HG02981 (cell line): Measurements from ENCODE around the gene ZNF516.

Experiments
- ATAC-seq: cut with Tn5 transposase; IDR thresholded peaks from one replicate; pipeline ENCODE4 v1.9.1; 2021; ENCODE audit warnings: mild to moderate bottlenecking, moderate library complexity; ENCODE audit not compliant: unreplicated experiment

The ZNF516 gene

DNA sequence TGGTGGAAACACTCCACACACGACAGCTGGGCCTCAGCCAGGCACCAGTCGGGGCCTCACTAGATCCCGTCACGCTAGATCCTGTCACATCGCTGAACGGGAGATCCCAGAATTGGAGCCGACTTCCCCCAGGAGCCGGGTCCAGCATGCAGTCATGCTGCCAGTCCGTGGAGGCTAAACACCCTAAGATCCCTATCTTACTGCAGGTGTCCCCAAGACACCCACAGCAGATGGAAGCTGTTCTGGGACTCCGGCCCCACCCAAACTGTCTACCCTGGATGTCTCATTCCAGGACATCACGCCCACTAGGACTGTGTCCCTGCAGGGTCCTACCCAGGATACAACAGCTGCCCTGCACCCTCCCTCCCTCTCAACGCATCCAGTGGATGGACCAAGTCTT lies 23.4 kb downstream of the ZNF516 start:
- ATAC-seq, result no peak

DNA sequence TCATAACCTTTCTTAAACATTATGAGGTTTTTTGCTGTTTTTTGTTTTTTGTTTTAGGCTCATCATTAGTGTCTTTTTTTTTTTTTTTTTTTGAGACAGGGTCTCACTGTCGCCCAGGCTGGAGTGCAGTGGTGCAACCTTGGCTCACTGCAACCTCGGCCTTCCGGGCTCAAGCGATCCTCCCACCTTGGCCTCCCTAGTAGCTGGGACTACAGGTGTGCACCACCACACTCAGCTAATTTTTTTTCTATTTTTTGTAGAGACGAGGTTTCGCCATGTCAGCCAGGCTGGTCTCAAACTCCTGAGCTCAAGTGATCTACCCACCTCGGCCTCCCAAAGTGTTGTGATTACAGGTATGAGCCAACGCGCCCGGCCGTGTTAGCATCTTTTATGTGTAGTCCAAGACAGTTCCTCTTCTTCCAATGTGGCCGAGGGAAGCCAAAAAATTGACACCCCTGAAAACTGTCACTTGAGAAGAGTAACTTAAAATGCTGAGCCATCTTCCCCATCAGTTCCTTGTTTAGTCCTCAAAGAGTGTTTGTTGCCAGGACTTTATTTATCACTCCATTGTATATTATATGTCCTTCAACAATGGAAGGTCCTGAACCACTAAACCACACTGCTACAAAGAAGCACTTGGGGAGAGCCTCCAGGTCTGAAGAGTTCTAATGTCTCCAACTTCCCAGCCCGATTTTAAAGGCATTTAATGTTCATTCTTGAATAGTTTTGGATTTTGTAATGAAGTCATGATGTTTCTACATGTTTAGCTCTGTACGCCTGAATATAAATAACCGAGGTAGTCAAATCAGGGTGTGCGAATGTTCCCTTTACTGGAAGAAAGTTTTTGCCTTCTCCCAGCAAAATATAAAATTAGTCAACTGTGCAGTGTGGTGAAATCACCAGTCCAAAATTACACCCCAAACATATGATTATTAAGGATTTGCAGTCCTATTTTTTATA lies 26.4 kb downstream of the ZNF516 start:
- no peak for ATAC-seq

- ATAC-seq, result peak; percentile 45
Measured at GRCh38 chr18:76467371-76468190, 27.5 kb downstream of the ZNF516 start.

GRCh38 chr18:76466410-76466991 lies 28.5 kb downstream of the ZNF516 start:
- ATAC-seq, result no peak

DNA sequence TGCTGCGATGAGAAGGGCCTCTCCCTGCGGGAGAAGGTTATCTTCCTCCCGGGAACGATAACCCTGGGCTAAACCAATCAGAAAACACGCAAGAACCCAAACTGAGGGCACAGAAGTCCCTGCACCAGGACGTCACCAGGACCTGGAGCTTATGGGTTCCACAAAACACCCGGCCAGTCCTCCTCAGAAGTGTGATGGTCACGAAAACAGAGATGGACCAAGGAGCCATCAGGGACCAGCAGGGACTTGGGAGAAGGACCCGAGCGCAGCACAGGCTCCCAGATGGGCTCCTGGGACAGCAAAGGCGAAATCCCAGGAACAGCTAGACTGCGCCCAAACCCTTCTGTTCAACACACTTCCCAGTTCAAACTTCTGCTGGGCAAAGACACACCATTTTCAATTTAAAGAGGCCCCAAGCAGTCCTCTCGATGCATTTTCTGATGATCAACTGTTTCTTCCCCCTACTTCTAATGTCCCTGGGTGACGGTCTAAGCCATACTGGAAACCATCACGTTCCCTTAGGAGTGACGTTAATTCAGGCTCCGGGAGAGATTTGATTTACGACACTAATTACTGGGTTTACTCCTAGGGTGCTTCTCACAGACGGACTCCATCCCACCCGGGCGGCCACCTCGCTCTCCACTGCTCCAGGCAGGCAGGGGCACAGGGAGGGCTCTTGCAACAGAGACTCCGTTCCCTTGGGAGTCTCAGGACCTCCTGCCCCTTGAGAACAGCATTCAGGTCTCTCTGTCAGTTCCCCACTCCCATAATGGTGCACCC lies 29.2 kb downstream of the ZNF516 start:
- ATAC-seq, result no peak

DNA sequence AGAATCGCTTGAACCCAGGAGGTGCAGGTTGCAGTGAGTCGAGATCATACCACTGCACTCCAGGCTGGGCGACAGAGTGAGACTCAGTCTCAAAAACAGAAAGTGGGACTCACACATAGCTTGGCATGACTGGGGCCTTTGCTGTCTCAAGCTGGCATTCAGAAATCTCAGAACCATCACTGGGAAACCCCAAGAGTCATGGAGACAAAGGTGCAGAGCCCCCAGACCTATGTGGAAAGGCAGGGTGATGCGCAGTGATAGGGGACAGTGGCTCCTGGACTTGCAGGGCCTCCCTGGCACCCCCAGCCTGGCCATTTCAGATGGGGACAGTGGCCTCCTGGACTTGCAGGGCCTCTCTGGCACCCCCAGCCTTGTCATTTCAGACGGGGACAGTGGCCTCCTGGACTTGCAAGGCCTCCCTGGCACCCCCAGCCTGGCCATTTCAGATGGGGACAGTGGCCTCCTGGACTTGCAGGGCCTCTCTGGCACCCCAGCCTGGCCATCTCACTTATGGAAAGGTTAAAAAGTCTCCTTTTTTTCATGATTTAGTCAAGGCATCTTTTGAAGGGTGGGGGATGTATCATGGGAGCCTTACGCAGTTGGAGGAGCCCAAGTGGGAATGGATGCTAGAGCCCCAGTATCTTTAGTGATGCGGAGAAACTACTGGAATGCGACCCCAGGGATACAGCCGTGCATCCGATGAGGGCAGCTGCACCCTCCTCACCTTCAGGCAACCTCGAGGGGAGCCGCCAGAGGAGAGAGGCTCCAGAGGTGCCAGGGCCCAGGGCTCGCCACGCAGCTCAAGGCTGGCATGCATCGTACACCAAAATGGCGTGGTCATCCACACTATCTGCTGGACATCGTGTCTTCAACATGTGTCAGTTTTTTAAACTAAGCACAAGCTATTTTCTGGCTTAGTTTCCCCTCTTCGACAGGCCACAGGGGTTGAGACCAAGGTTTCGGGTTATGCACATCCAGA lies 30.5 kb downstream of the ZNF516 start:
- no peak for ATAC-seq

GRCh38 chr18:76463872-76464271 lies 31.2 kb downstream of the ZNF516 start:
- no peak for ATAC-seq

GRCh38 chr18:76463358-76463757 lies 31.7 kb downstream of the ZNF516 start:
- no peak for ATAC-seq

DNA sequence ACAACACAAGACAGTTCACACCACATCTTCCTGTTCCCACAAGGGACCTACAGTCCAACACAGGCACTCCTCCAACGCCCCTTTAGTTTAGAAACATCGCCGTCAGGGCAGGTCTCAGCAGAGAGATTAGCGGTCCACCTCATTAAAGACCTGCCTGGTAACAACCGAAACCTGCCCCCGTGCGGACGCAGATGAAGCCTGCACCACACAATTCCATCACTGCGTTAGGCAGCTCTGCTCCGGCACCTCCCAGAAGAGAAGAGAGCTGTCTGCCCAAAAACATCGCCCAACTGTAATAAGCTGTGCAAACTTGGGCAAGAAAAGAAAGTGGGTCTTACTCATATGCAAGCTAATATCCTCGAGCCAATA lies 32.7 kb downstream of the ZNF516 start:
- ATAC-seq, result no peak

- ATAC-seq, result no peak
Measured at GRCh38 chr18:76461692-76462325, 33.2 kb downstream of the ZNF516 start.

GRCh38 chr18:76461148-76461547 lies 33.9 kb downstream of the ZNF516 start:
- no peak for ATAC-seq

DNA sequence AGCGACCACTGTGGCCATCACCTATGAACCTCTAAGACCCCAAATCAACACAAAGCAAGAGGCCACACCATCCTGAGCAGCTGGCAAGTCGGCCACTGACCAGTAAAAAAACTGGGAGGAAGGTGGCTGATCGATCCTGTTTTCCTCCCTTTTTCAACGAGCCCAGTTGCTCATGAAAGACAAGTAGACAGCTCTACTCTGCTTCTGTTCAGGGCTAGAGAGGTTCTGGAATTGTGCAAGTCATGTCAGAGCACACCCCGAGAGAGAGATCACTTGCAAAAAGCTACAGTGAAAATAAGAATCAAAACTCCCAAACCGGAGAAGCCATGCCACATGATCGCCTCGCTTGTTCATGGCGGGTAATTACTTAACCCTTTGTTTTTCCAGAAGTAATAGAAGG lies 34.6 kb downstream of the ZNF516 start:
- no peak for ATAC-seq

- ATAC-seq, result no peak
Measured at GRCh38 chr18:76459687-76460350, 35.2 kb downstream of the ZNF516 start.

GRCh38 chr18:76459312-76459686 lies 35.7 kb downstream of the ZNF516 start:
- no peak for ATAC-seq

DNA sequence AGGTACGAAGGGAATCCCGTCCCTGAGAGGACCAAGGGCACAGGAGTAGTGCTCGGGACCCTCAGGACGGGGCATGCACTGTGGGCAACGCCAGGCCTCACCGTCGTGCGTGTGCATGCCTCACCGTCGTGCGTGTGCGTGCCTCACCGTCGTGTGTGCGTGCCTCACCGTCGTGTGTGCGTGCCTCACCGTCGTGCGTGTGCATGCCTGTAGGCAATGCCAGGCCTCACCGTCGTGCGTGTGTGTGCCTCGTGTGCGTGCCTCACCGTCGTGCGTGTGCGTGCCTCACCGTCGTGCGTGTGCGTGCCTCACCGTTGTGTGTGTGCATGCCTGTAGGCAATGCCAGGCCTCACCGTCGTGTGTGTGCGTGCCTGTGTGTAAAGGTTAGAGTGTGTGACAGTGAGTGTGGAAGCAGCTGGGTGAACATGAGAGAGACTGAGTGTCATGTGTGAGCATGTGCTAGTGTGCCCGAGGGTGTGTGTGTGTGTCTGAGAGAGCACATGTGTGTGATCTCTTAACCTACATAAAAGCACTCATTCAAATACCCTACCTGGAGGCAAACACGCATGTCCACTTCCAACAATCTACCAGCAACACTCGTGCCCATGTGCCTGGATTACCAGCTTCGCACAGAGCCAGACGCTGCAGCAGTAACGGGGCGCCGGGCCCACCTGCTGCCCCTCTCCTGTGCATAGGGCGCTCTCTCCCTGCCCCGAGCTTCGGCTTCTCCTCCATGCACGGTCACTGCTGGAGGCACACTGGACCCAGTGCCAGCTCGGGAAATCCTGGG lies 36.3 kb downstream of the ZNF516 start:
- no peak for ATAC-seq

- no peak for ATAC-seq
Measured at GRCh38 chr18:76457957-76458356, 37.1 kb downstream of the ZNF516 start.

DNA sequence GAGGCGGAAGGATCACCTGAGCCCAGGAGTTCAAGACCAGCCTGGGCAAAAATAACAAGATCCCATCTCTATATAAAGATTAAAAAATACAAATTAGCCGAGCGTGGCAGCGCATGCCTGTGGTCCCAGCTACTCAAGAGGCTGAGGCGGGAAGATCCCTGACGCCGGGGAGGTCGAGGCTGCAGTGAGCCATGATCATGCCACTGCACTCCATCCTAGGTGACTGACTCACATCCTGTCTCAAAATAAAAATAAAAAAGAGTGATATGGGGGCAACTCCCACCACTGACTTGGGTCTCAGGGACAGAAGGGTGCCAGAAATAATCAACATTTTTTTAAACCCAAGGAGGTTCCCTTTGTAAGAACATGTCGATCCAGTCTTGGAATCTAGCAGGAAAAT lies 37.6 kb downstream of the ZNF516 start:
- ATAC-seq, result no peak

DNA sequence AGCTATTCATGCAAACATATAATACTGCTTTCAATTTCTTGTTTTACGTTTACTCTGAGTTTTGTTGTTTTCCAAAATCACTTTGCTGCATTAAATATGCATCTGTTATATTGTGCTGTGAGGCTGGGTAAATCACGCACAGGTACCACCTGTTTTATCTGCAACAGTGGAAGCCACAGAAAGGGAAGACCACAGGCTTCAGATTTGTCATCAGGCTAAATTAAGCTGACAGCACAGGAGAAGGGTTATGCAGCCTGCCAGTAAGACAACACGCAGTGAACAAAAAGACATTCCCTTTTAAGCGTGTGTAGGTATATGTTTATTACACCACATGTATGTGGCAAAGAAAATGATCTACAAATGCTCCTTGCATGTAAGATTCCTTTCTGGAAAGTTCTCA lies 38.2 kb downstream of the ZNF516 start:
- no peak for ATAC-seq
